HCT116 (cell line): ENCODE results near the gene S100A11. TPM values are rescaled to one million over a fixed set of nuclear protein-coding genes. Genes with fewer than 3 reads are reported as not detected.

Source experiments
- ATAC-seq: fragments of 200-7000 bp; cut with Tn5 transposase; 2 replicates; pipeline ENCODE4 v1.9.1; 2020; ENCODE audit warnings: mild to moderate bottlenecking, moderate library complexity
- BruUV-seq: library from RNA; stranded (reverse); fragments of 400-500 nt; replicated peaks from 2 replicates; lab custom pipeline; 2021; lab: Mats Ljungman, UMichigan
- CTCF ChIA-PET: fragments of 300-600 bp; sonication (Branson Sonifier 250); formaldehyde crosslinking; loops from one replicate; lab custom pipeline; 2021; ENCODE audit warnings: antibody characterized with exemption; lab: Charles Lee
- POLR2A ChIA-PET: fragments of 300-600, 350-600 bp; sonication (Branson Sonifier 250); formaldehyde crosslinking; loops from one replicate; lab custom pipeline; 2021; ENCODE audit warnings: antibody characterized with exemption; lab: Charles Lee
- RAD21 ChIA-PET, 2 experiments: fragments of 300-600 bp; sonication (Branson Sonifier 250); formaldehyde crosslinking; loops; one replicate each; lab custom pipeline; 2023; ENCODE audit warnings: low total read pairs in 2 of 2; ENCODE audit not compliant: uncharacterized antibody in 2 of 2, unreplicated experiment in 2 of 2, low non-redundant PET in 1 of 2; lab: Charles Lee
- DNase-seq: peaks from one replicate; pipeline ENCODE4 v3.0.0-alpha.2; 2010; ENCODE audit warnings: low read depth, low spot score
- H2AFZ ChIP-seq: fragments of 200-600 bp; shearing (Covaris generic), sonication (generic); 2 replicates; pipeline ENCODE4 v1.6.1; 2017; ENCODE audit warnings: low read depth, mixed run types, mixed read lengths, antibody characterized with exemption, low read length; ENCODE audit not compliant: poor library complexity, severe bottlenecking
- H3K27ac ChIP-seq: 2 replicates; pipeline ENCODE4 v1.5.1; 2012; ENCODE audit warnings: low read depth, low read length
- H3K27me3 ChIP-seq: fragments of 200-600 bp; sonication (generic); 2 replicates; pipeline ENCODE4 v1.6.1; 2016; ENCODE audit warnings: mixed run types, low read length, mixed read lengths; ENCODE audit not compliant: insufficient read depth
- H3K36me3 ChIP-seq, 2 experiments: fragments of 200-500 bp in 1 of 2; fragments of 200-600 bp in 1 of 2; sonication (Bioruptor generic) in 1 of 2; sonication (generic) in 1 of 2; 2 replicates each; pipeline versions ENCODE4 v1.5.1 to v1.6.1; 2014 to 2016; ENCODE audit warnings: low read length in 2 of 2, inconsistent platforms in 1 of 2, mixed read lengths in 1 of 2, mixed run types in 1 of 2; ENCODE audit not compliant: insufficient read depth in 2 of 2, control insufficient read depth in 1 of 2
- H3K4me1 ChIP-seq, 2 experiments: fragments of 200-600 bp in 1 of 2; sonication (generic) in 1 of 2; 2 replicates each; pipeline versions ENCODE4 v1.5.1 to v1.6.1; 2012 to 2017; ENCODE audit warnings: low read length in 2 of 2, inconsistent platforms in 1 of 2, mild to moderate bottlenecking in 1 of 2, mixed read lengths in 1 of 2, mixed run types in 1 of 2, moderate library complexity in 1 of 2; ENCODE audit not compliant: insufficient read depth in 2 of 2, control insufficient read depth in 1 of 2
- H3K4me2 ChIP-seq: fragments of 200-600 bp; sonication (generic); 2 replicates; pipeline ENCODE4 v1.6.1; 2017; ENCODE audit warnings: mixed run types, low read length, mixed read lengths
- H3K4me3 ChIP-seq, 2 experiments: fragments of 200-600 bp in 1 of 2; sonication (generic) in 1 of 2; replicated peaks in 1 of 2; 2 replicates each; pipeline ENCODE4 v1.5.1; 2011 to 2016; ENCODE audit warnings: low read length in 2 of 2, control low read depth in 1 of 2, low read depth in 1 of 2, mild to moderate bottlenecking in 1 of 2, mixed read lengths in 1 of 2, mixed run types in 1 of 2
- H3K79me2 ChIP-seq: fragments of 200-600 bp; sonication (generic); 2 replicates; pipeline ENCODE4 v1.6.1; 2017; ENCODE audit warnings: mild to moderate bottlenecking, mixed run types, low read length, moderate library complexity, mixed read lengths; ENCODE audit not compliant: insufficient read depth
- H3K9ac ChIP-seq: fragments of 200-600 bp; sonication (generic); 2 replicates; pipeline ENCODE4 v1.6.1; 2016; ENCODE audit warnings: low read length, mixed read lengths
- H3K9me2 ChIP-seq: fragments of 200-600 bp; sonication (generic), shearing (Covaris generic); 2 replicates; pipeline ENCODE4 v1.6.1; 2017; ENCODE audit warnings: mixed run types, mild to moderate bottlenecking, moderate library complexity; ENCODE audit not compliant: insufficient read depth
- H3K9me3 ChIP-seq, 2 experiments: fragments of 200-500 bp in 1 of 2; fragments of 200-600 bp in 1 of 2; sonication (Bioruptor generic) in 1 of 2; sonication (generic) in 1 of 2; 2 replicates each; pipeline ENCODE4 v1.6.1; 2014 to 2017; ENCODE audit warnings: low read length in 2 of 2, mixed read lengths in 2 of 2, inconsistent platforms in 1 of 2, low read depth in 1 of 2, mild to moderate bottlenecking in 1 of 2, mixed run types in 1 of 2, moderate library complexity in 1 of 2; ENCODE audit not compliant: control insufficient read depth in 1 of 2, insufficient read depth in 1 of 2
- H4K20me1 ChIP-seq: fragments of 200-600 bp; sonication (generic), shearing (Covaris generic); 2 replicates; pipeline ENCODE4 v1.6.1; 2017; ENCODE audit warnings: mixed run types, mild to moderate bottlenecking, moderate library complexity; ENCODE audit not compliant: insufficient read depth
- CBX3 ChIP-seq: IDR thresholded peaks from 2 replicates; pipeline ENCODE4 v1.6.1; 2012; ENCODE audit warnings: low read depth
- CEBPB ChIP-seq: IDR thresholded peaks from 2 replicates; pipeline ENCODE4 v1.6.1; 2012; ENCODE audit warnings: low read depth
- CTCF ChIP-seq, 3 experiments: fragments of 200-600 bp in 1 of 3; sonication (generic) in 1 of 3; IDR thresholded peaks in 2 of 3; conservative IDR thresholded peaks in 1 of 3; 2 replicates each; pipeline ENCODE4 v1.5.1; 2012 to 2017; ENCODE audit warnings: low read depth in 2 of 3, low read length in 2 of 3, antibody characterized with exemption in 1 of 3, borderline replicate concordance in 1 of 3, control low read depth in 1 of 3, mild to moderate bottlenecking in 1 of 3, mixed read lengths in 1 of 3, mixed run types in 1 of 3, moderate library complexity in 1 of 3; ENCODE audit not compliant: insufficient read depth in 1 of 3
- EGR1 ChIP-seq: IDR thresholded peaks from 2 replicates; pipeline ENCODE4 v1.6.1; 2012; ENCODE audit warnings: low read depth
- ELF1 ChIP-seq: IDR thresholded peaks from 2 replicates; pipeline ENCODE4 v1.6.1; 2012; ENCODE audit warnings: low read depth, borderline replicate concordance
- FOSL1 ChIP-seq: IDR thresholded peaks from 2 replicates; pipeline ENCODE4 v1.6.1; 2012; ENCODE audit warnings: low read depth
- JUND ChIP-seq: IDR thresholded peaks from 2 replicates; pipeline ENCODE4 v1.6.1; 2012
- MAX ChIP-seq: IDR thresholded peaks from 2 replicates; pipeline ENCODE4 v1.6.1; 2012
- POLR2A ChIP-seq: IDR thresholded peaks from 2 replicates; pipeline ENCODE4 v1.7.0; 2011; ENCODE audit warnings: borderline replicate concordance; ENCODE audit not compliant: insufficient read depth, insufficient read length; ENCODE audit errors: extremely low read depth
- REST ChIP-seq: IDR thresholded peaks from 2 replicates; pipeline ENCODE4 v1.6.1; 2012; ENCODE audit warnings: low read depth
- SIN3A ChIP-seq: IDR thresholded peaks from 2 replicates; pipeline ENCODE4 v1.6.1; 2012; ENCODE audit warnings: low read depth
- SP1 ChIP-seq: IDR thresholded peaks from 2 replicates; pipeline ENCODE4 v1.6.1; 2012; ENCODE audit warnings: low read depth
- SRF ChIP-seq: IDR thresholded peaks from 2 replicates; pipeline ENCODE4 v1.6.1; 2012; ENCODE audit warnings: low read depth
- TCF7L2 ChIP-seq: IDR thresholded peaks from 2 replicates; pipeline ENCODE4 v1.7.0; 2011; ENCODE audit warnings: borderline replicate concordance, inconsistent platforms; ENCODE audit not compliant: insufficient read depth, insufficient read length; ENCODE audit errors: extremely low read depth
- YY1 ChIP-seq: IDR thresholded peaks from 2 replicates; pipeline ENCODE4 v1.6.1; 2011; ENCODE audit warnings: low read length, low read depth, moderate library complexity, mild to moderate bottlenecking; ENCODE audit not compliant: insufficient replicate concordance; ENCODE audit errors: extremely low read depth
- ZFX ChIP-seq: fragments of 450-650 bp; IDR thresholded peaks from 2 replicates; pipeline ENCODE4 v1.6.1; 2017
- ZNF274 ChIP-seq: fragments of 200-500 bp; sonication (Bioruptor generic); IDR thresholded peaks from 2 replicates; pipeline ENCODE4 v1.6.1; 2014; ENCODE audit warnings: mild to moderate bottlenecking, low read depth, low read length, inconsistent platforms
- intact Hi-C: fragments of 100-400 bp; cut with micrococcal nuclease; formaldehyde crosslinking; loops from 2 replicates; pipeline ENCODE4 v1.10.0; 2022
- total RNA-seq: library from RNA; stranded (reverse); gene quantifications from one replicate; pipeline ENCODE4 v1.2.1, GENCODE V29; 2021; ENCODE audit not compliant: unreplicated experiment
- TF ChIP-seq, protein P1 (sequence below): IDR thresholded peaks from 2 replicates; pipeline ENCODE4 v1.6.1; 2011; ENCODE audit warnings: mild to moderate bottlenecking, low read length, moderate library complexity; ENCODE audit not compliant: insufficient replicate concordance; ENCODE audit errors: extremely low read depth

The S100A11 gene
- total RNA-seq, 1 experiment from 2014 or later = 229 TPM

DNA sequence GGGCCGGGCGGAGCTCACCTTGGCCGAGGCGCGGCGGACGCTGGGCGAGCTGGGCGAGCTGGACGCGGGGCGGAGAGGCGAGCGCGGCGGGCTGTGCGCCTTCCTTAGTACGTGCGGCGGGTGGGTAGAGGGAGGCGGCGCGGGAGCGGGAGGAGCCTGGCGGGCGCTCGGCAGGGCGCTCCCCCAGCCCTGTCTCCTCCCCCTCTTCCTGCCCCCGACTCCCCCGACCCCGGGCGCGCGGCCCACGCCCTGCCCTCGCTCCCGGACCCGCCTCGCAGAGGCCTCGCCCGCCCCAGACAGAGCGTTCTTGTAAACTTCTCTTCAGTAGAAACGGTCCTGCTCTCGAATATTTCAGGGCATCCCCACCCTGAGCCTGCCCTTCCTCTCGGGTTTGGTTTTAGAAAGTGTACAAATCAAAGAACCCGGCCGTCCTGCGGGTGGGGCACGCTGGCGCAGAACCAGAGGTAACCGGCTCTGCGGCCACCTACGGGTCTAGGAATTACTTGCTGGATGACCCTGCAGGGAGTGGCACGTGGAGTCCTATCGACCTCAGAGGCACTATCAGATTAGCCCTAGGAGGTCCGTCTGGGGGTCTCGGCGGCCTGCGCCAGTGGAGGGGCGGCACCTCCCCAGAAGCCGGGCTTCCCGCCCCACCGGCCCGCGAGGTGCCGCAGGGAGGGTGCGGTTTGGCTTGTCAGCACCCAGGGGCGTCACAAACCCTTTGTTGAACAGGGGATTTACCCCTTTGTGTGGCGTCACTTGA, 42.9 kb downstream of the S100A11 start, which contains the start of gene S100A10:
TSS of gene S100A10 (minus strand) at position 126 of the 763 bp plus-strand sequence. CDS start 7,629 bp downstream, outside the sequence.
- peaks cover 44% of the 10 kb centered on the region for H3K79me2 ChIP-seq
- H3K4me1 ChIP-seq = peaks cover 53 to 74% of the 10 kb centered on the region in 2 experiments
- H3K9ac ChIP-seq = peak within 1 kb of the TSS; percentile 95
- ChIA-PET POLR2A (interaction anchor here (0.7 to 1.8 kb wide), 5 partner anchors 26 to 642 kb away, joined by 3 to 8 read pairs (median 6); partner anchors contain the start of gene THEM4), CTCF (interaction anchor here (1.1 to 5.3 kb wide), 5 partner anchors 8 to 85 kb away, joined by 3 to 84 read pairs (median 10); partner anchors contain the start of gene THEM4), RAD21 (interaction anchor here (0.7 to 3.1 kb wide), 3 partner anchors 26 kb away, joined by 3 to 25 read pairs (median 11); no protein-coding TSS in a partner anchor)
- no peaks in the 10 kb centered on the region for H3K9me3 ChIP-seq
- H2AFZ ChIP-seq = no peak within 1 kb of the TSS
- peak within 1 kb of the TSS; percentile 81 for H3K4me2 ChIP-seq
- peak within 1 kb of the TSS; percentile 87 for H3K27ac ChIP-seq
- intact Hi-C loops = loop anchor here (2.0 kb wide), 1 partner anchor 49 kb away; no protein-coding TSS in a partner anchor
- H4K20me1 ChIP-seq = peaks cover 17% of the 10 kb centered on the region; the same call in 1 of the 2 replicates
- H3K36me3 ChIP-seq = no peaks in the 10 kb centered on the region
- DNase-seq (no peak), ATAC-seq (peak; percentile 58)
- no peaks in the 10 kb centered on the region for H3K9me2 ChIP-seq
- H3K4me3 ChIP-seq = peak within 1 kb of the TSS; percentile 91 to 92
- no peaks in the 10 kb centered on the region for H3K27me3 ChIP-seq
- BruUV-seq = no TSS peak
- TF ChIP-seq SRF (no peak), SIN3A (peak; percentile 44; the same call in 1 of the 2 replicates), JUND (peak; percentile 16; the same call in 1 of the 2 replicates), YY1 (no peak), CBX3 (no peak), ZNF274 (no peak), ELF1 (no peak), CEBPB (no peak), SP1 (peak; percentile 50; the same call in 1 of the 2 replicates), MAX (peak; percentile 77), CTCF (IDR thresholded peaks at IDR 0.05 in 2 of 3, conservative IDR thresholded peaks at IDR 0.05 in 1 of 3; ENCODE audit: borderline replicate concordance in 1 of 3, insufficient read depth in 1 of 3, low read depth in 2 of 3, low read length in 2 of 3) (no peak), POLR2A (no peak), ZFX (no peak), FOSL1 (no peak), REST (no peak), TCF7L2 (peak; percentile 89), EGR1 (peak; percentile 70)
- TF ChIP-seq, protein P1, sequence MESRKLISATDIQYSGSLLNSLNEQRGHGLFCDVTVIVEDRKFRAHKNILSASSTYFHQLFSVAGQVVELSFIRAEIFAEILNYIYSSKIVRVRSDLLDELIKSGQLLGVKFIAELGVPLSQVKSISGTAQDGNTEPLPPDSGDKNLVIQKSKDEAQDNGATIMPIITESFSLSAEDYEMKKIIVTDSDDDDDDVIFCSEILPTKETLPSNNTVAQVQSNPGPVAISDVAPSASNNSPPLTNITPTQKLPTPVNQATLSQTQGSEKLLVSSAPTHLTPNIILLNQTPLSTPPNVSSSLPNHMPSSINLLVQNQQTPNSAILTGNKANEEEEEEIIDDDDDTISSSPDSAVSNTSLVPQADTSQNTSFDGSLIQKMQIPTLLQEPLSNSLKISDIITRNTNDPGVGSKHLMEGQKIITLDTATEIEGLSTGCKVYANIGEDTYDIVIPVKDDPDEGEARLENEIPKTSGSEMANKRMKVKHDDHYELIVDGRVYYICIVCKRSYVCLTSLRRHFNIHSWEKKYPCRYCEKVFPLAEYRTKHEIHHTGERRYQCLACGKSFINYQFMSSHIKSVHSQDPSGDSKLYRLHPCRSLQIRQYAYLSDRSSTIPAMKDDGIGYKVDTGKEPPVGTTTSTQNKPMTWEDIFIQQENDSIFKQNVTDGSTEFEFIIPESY = no peak
